WTC11 (cell line): Measurements from ENCODE around the gene ADAM17. TPM values are rescaled to one million over a fixed set of nuclear protein-coding genes. Genes with fewer than 3 reads are reported as not detected.
"Not testable (repeated sequence)": the region's sequence is repeated elsewhere in the genome, so short reads cannot be mapped to it uniquely, and the experiment has no call there.

Experiments
- ATAC-seq: fragments of 200-7000 bp; cut with Tn5 transposase; 2 replicates; pipeline ENCODE4 v1.10.0; 2021; ENCODE audit warnings: mild to moderate bottlenecking, moderate library complexity
- CTCF ChIA-PET: fragments of 300-600 bp; sonication (Branson Sonifier 250); formaldehyde crosslinking; loops from one replicate; lab custom pipeline; 2021; ENCODE audit warnings: antibody characterized with exemption; lab: Charles Lee
- POLR2A ChIA-PET: fragments of 350-600 bp; sonication (Branson Sonifier 250); formaldehyde crosslinking; loops from one replicate; lab custom pipeline; 2021; ENCODE audit warnings: antibody characterized with exemption; lab: Charles Lee
- DNase-seq: peaks from one replicate; pipeline ENCODE4 v3.0.0; 2021; ENCODE audit warnings: low spot score
- H3K27ac Mint-ChIP-seq: 2 replicates; pipeline ENCODE4 v1.8.0; 2021; ENCODE audit warnings: mixed read lengths
- H3K27me3 Mint-ChIP-seq: 2 replicates; pipeline ENCODE4 v1.8.0; 2021; ENCODE audit warnings: low read depth, mild to moderate bottlenecking, moderate library complexity, mixed read lengths
- H3K36me3 Mint-ChIP-seq: 2 replicates; pipeline ENCODE4 v1.8.0; 2021; ENCODE audit warnings: mixed read lengths
- H3K4me1 Mint-ChIP-seq: 2 replicates; pipeline ENCODE4 v1.8.0; 2022; ENCODE audit warnings: mixed read lengths
- H3K4me3 Mint-ChIP-seq: 2 replicates; pipeline ENCODE4 v1.8.0; 2021; ENCODE audit warnings: mild to moderate bottlenecking, moderate library complexity, mixed read lengths
- H3K9me3 Mint-ChIP-seq: 2 replicates; pipeline ENCODE4 v1.8.0; 2021; ENCODE audit warnings: mixed read lengths
- ATF1 ChIP-seq: sonication (generic); formaldehyde crosslinking; IDR thresholded peaks from 2 replicates; pipeline ENCODE4 v1.8.1; 2023; ENCODE audit warnings: mild to moderate bottlenecking, moderate library complexity, missing genetic modification reagents
- CBFB ChIP-seq: sonication (generic); formaldehyde crosslinking; IDR thresholded peaks from 2 replicates; pipeline ENCODE4 v1.8.1; 2022; ENCODE audit warnings: mild to moderate bottlenecking, low read depth, missing genetic modification reagents
- CREM ChIP-seq: sonication (generic); formaldehyde crosslinking; IDR thresholded peaks from 2 replicates; pipeline ENCODE4 v1.8.1; 2022; ENCODE audit warnings: mild to moderate bottlenecking, missing genetic modification reagents, moderate library complexity
- E2F1 ChIP-seq: sonication (generic); formaldehyde crosslinking; IDR thresholded peaks from 2 replicates; pipeline ENCODE4 v1.8.0; 2022; ENCODE audit warnings: mild to moderate bottlenecking, missing genetic modification reagents
- E2F5 ChIP-seq: sonication (generic); formaldehyde crosslinking; IDR thresholded peaks from 2 replicates; pipeline ENCODE4 v1.8.1; 2022; ENCODE audit warnings: mild to moderate bottlenecking, moderate library complexity, missing genetic modification reagents
- FOXP4 ChIP-seq: sonication (generic); formaldehyde crosslinking; IDR thresholded peaks from 2 replicates; pipeline ENCODE4 v1.8.0; 2022; ENCODE audit warnings: mild to moderate bottlenecking, missing genetic modification reagents
- GTF2I ChIP-seq: fragments of 250-450 bp; sonication (Bioruptor Pico); conservative IDR thresholded peaks from 2 replicates; pipeline ENCODE4 v1.4.0; 2021; ENCODE audit warnings: mild to moderate bottlenecking
- MYBL2 ChIP-seq: sonication (generic); formaldehyde crosslinking; IDR thresholded peaks from 2 replicates; pipeline ENCODE4 v1.8.1; 2023; ENCODE audit warnings: mild to moderate bottlenecking, moderate library complexity, missing genetic modification reagents
- NFATC4 ChIP-seq: fragments of 250-450 bp; sonication (Bioruptor Pico); IDR thresholded peaks from 2 replicates; pipeline ENCODE4 v1.9.0; 2021; ENCODE audit warnings: mild to moderate bottlenecking
- SMAD3 ChIP-seq: sonication (generic); formaldehyde crosslinking; IDR thresholded peaks from 2 replicates; pipeline ENCODE4 v1.8.0; 2022; ENCODE audit warnings: missing genetic modification reagents, mild to moderate bottlenecking, borderline replicate concordance
- STAT6 ChIP-seq: sonication (generic); formaldehyde crosslinking; conservative IDR thresholded peaks from 2 replicates; pipeline ENCODE4 v1.8.1; 2023; ENCODE audit warnings: mild to moderate bottlenecking, low read depth, missing genetic modification reagents, moderate library complexity
- ZBTB21 ChIP-seq: sonication (generic); formaldehyde crosslinking; IDR thresholded peaks from 2 replicates; pipeline ENCODE4 v1.8.1; 2023; ENCODE audit warnings: mild to moderate bottlenecking, missing genetic modification reagents, borderline replicate concordance
- ZNF138 ChIP-seq: sonication (generic); formaldehyde crosslinking; conservative IDR thresholded peaks from 2 replicates; pipeline ENCODE4 v1.8.1; 2022; ENCODE audit warnings: mild to moderate bottlenecking, moderate library complexity, missing genetic modification reagents
- ZNF317 ChIP-seq: sonication (generic); formaldehyde crosslinking; IDR thresholded peaks from 2 replicates; pipeline ENCODE4 v1.8.1; 2023; ENCODE audit warnings: low read depth, mild to moderate bottlenecking, moderate library complexity, missing genetic modification reagents, borderline replicate concordance
- ZNF396 ChIP-seq: fragments of 250-450 bp; sonication (Bioruptor Pico); IDR thresholded peaks from 2 replicates; pipeline ENCODE4 v1.8.0; 2021; ENCODE audit warnings: mild to moderate bottlenecking, moderate library complexity, borderline replicate concordance
- total RNA-seq: library from RNA; stranded (reverse); gene quantifications from 3 replicates; pipeline ENCODE4 v1.2.3, GENCODE V29; 2021

ADAM17 gene
- total RNA-seq, 1 experiment from 2014 or later = 25.9 TPM

GRCh38 chr2:9518163-9518562 is 37.5 kb downstream of the ADAM17 start:
- ChIA-PET CTCF (interaction anchor here (0.9 to 1.0 kb wide), 2 partner anchors 250 to 252 kb away, joined by 3 read pairs; no protein-coding TSS in a partner anchor), POLR2A (no interaction called here)
- ATAC-seq = no peak
- DNase-seq = no peak
- Mint-ChIP-seq H3K4me3 (no peak overlapping the region), H3K36me3 (peaks cover 32% of the 10 kb centered on the region), H3K4me1 (no peaks in the 10 kb centered on the region), H3K27me3 (no peaks in the 10 kb centered on the region), H3K9me3 (no peaks in the 10 kb centered on the region), H3K27ac (no peak overlapping the region)
- TF ChIP-seq FOXP4 (CRISPR knock-in tag) (no peak), ATF1 (CRISPR knock-in tag) (no peak), CREM (no peak), NFATC4 (CRISPR knock-in tag) (no peak), ZNF317 (CRISPR knock-in tag) (no peak)

GRCh38 chr2:9517118-9517782 is 38.4 kb downstream of the ADAM17 start:
- no peak for ATAC-seq
- H3K9me3 Mint-ChIP-seq = no peaks in the 10 kb centered on the region
- POLR2A ChIA-PET = no interaction called here
- TF ChIP-seq SMAD3 (CRISPR knock-in tag) (no peak), STAT6 (CRISPR knock-in tag) (no peak), CBFB (CRISPR knock-in tag) (no peak), ZNF138 (CRISPR knock-in tag) (no peak), ZNF396 (CRISPR knock-in tag) (no peak), E2F1 (CRISPR knock-in tag) (no peak), MYBL2 (no peak), ATF1 (CRISPR knock-in tag) (no peak), CREM (no peak), E2F5 (CRISPR knock-in tag) (no peak), ZBTB21 (CRISPR knock-in tag) (no peak)
- TF ChIP-seq, all 79 proteins: peak for 0
- Mint-ChIP-seq H3K27me3 (no peaks in the 10 kb centered on the region), H3K4me3 (no peak overlapping the region), H3K4me1 (no peaks in the 10 kb centered on the region), H3K27ac (no peak overlapping the region), H3K36me3 (peaks cover 37% of the 10 kb centered on the region)
- CTCF ChIA-PET = no interaction called here
- DNase-seq = no peak

- POLR2A ChIA-PET, CTCF ChIA-PET: not testable (repeated sequence)
Measured at GRCh38 chr2:9513946-9514345, 41.7 kb downstream of the ADAM17 start.

More at GRCh38 chr2:9513946-9514345, 41.7 kb downstream of the ADAM17 start:
- not testable (repeated sequence) for H3K4me3 Mint-ChIP-seq, DNase-seq, H3K9me3 Mint-ChIP-seq, H3K27ac Mint-ChIP-seq, H3K27me3 Mint-ChIP-seq, H3K4me1 Mint-ChIP-seq, ATAC-seq
- TF ChIP-seq GTF2I (CRISPR knock-in tag) = peak; percentile 65; the same call in 1 of the 2 replicates
- peaks cover 25% of the 10 kb centered on the region for H3K36me3 Mint-ChIP-seq
